ENCODE results near the gene ANKRD33B.
"Not testable (repeated sequence)": the region's sequence is repeated elsewhere in the genome, so short reads cannot be mapped to it uniquely, and the experiment has no call there.

ANKRD33B gene

GRCh38 chr5:10572451-10572850 is 8.6 kb downstream of the ANKRD33B start:
- Histone ChIP-seq H3K36me3 (replicated peaks) (no peaks in the 10 kb centered on the region), H3K27me3 (ENCODE audit: low read depth) (no peaks in the 10 kb centered on the region), H3K4me1 (no peaks in the 10 kb centered on the region), H3K9me3 (no peaks in the 10 kb centered on the region), H3K4me3 (no peak overlapping the region)
- in situ Hi-C loops (cut with MboI; ENCODE audit: low sequenced_read_pairs) = no loop called here
- no peak for DNase-seq (ENCODE audit: low spot score in 2 of 2)

DNA sequence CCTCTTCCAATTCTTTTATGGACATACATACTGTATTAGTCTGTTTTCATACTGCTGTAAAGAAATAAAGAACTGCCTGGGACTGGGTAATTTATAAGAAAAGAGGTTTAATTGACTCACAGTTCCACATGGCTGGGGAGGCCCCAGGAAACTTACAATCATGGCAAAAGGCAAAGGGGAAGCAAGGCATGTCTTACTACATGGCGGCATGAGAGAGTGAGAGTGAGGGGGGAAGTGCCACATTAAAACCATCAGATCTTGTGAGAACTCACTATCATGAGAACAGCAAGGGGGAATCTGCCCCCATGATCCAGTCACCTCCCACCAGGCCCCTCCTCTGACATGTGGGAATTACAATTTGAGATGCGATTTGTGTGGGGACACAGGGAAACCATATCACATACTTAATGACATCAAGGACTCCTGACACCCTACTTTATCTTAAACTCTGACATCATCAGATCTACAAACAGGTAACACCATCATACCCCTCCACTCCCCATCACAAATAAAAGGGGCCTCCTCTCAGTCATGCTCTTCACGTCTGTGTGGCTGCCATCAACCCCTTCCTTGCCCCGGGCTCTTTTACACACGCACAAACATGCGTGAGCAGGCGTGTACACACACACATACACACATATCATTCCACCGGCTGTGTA is 9.7 kb downstream of the ANKRD33B start:
- H3K4me1 ChIP-seq = no peaks in the 10 kb centered on the region
- H3K9me3 ChIP-seq = no peaks in the 10 kb centered on the region
- H3K27me3 ChIP-seq (ENCODE audit: low read depth) = no peaks in the 10 kb centered on the region
- no peak for DNase-seq (ENCODE audit: low spot score in 2 of 2)
- no peak overlapping the region for H3K4me3 ChIP-seq
- in situ Hi-C loops (cut with MboI; ENCODE audit: low sequenced_read_pairs) = no loop called here
- H3K36me3 ChIP-seq (replicated peaks) = no peaks in the 10 kb centered on the region

DNA sequence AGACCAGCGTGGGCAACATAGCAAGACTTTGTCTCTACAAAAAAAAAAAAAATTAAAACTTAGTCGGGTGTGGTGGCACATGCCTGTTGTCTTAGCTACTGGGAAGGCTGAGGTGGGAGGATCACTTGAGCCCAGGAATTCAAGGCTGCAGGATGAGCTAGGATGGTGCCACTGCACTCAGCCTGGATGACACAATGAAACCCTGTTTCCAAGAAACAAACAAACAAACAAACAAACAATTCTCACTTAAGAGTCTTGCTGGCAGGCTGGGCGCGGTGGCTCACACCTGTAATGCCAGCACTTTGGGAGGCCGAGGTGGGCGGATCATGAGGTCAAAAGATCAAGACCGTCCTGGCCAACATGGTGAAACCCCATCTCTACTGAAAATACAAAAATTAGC is 11.0 kb downstream of the ANKRD33B start:
- in situ Hi-C loops (cut with MboI; ENCODE audit: low sequenced_read_pairs); H3K36me3 ChIP-seq (replicated peaks); DNase-seq (ENCODE audit: low spot score in 2 of 2); H3K4me1 ChIP-seq; H3K9me3 ChIP-seq; H3K27me3 ChIP-seq (ENCODE audit: low read depth); H3K4me3 ChIP-seq: not testable (repeated sequence)

- no peak for DNase-seq (ENCODE audit: low spot score in 2 of 2)
- in situ Hi-C loops (cut with MboI; ENCODE audit: low sequenced_read_pairs) = no loop called here
- Histone ChIP-seq H3K9me3 (no peaks in the 10 kb centered on the region), H3K4me3 (no peak overlapping the region), H3K27me3 (ENCODE audit: low read depth) (no peaks in the 10 kb centered on the region), H3K36me3 (replicated peaks) (no peaks in the 10 kb centered on the region), H3K4me1 (no peaks in the 10 kb centered on the region)
Measured at GRCh38 chr5:10576121-10576789, 12.4 kb downstream of the ANKRD33B start.

- Histone ChIP-seq H3K36me3 (replicated peaks) (no peaks in the 10 kb centered on the region), H3K27me3 (ENCODE audit: low read depth) (no peaks in the 10 kb centered on the region), H3K9me3 (no peaks in the 10 kb centered on the region), H3K4me1 (no peaks in the 10 kb centered on the region), H3K4me3 (no peak overlapping the region)
- DNase-seq (ENCODE audit: low spot score in 2 of 2) = no peak
- in situ Hi-C loops (cut with MboI; ENCODE audit: low sequenced_read_pairs) = no loop called here
Measured at GRCh38 chr5:10576790-10577189, 12.9 kb downstream of the ANKRD33B start.

GRCh38 chr5:10577371-10578292 is 13.8 kb downstream of the ANKRD33B start:
- Histone ChIP-seq H3K27me3 (ENCODE audit: low read depth) (no peaks in the 10 kb centered on the region), H3K4me1 (no peaks in the 10 kb centered on the region), H3K4me3 (no peak overlapping the region), H3K9me3 (no peaks in the 10 kb centered on the region), H3K36me3 (replicated peaks) (no peaks in the 10 kb centered on the region)
- no peak for DNase-seq (ENCODE audit: low spot score in 2 of 2)
- in situ Hi-C loops (cut with MboI; ENCODE audit: low sequenced_read_pairs) = no loop called here

DNA sequence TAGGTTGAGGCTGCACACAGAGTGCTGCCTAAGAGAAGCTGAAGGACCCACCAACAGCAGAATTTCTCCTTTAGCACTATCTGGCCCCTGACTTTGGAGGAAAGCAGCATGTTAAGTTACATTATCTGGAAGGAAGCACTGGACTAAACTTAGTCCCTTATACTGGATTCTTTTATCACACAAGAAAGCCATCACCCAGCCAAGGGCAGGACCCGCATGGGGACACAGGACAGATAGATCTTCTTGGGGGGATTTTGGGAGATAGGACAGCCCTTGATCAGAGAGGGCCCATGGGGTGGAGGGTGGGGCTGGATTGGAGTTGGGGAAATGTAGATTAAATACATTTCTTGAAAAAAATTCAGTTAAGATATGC is 14.4 kb downstream of the ANKRD33B start:
- in situ Hi-C loops (cut with MboI; ENCODE audit: low sequenced_read_pairs) = no loop called here

GRCh38 chr5:10578869-10579268 is 15.0 kb downstream of the ANKRD33B start:
- H3K27me3 ChIP-seq (ENCODE audit: low read depth) = no peaks in the 10 kb centered on the region
- no peak for DNase-seq (ENCODE audit: low spot score in 2 of 2)
- no peaks in the 10 kb centered on the region for H3K9me3 ChIP-seq
- in situ Hi-C loops (cut with MboI; ENCODE audit: low sequenced_read_pairs) = no loop called here
- no peaks in the 10 kb centered on the region for H3K4me1 ChIP-seq
- no peaks in the 10 kb centered on the region for H3K36me3 ChIP-seq (replicated peaks)
- no peak overlapping the region for H3K4me3 ChIP-seq

More for the DNA sequence above, 14.4 kb downstream of the ANKRD33B start:
- Histone ChIP-seq H3K27me3 (ENCODE audit: low read depth) (no peaks in the 10 kb centered on the region), H3K36me3 (replicated peaks) (no peaks in the 10 kb centered on the region), H3K9me3 (no peaks in the 10 kb centered on the region), H3K4me3 (no peak overlapping the region), H3K4me1 (no peaks in the 10 kb centered on the region)
- DNase-seq (ENCODE audit: low spot score in 2 of 2) = no peak

DNA sequence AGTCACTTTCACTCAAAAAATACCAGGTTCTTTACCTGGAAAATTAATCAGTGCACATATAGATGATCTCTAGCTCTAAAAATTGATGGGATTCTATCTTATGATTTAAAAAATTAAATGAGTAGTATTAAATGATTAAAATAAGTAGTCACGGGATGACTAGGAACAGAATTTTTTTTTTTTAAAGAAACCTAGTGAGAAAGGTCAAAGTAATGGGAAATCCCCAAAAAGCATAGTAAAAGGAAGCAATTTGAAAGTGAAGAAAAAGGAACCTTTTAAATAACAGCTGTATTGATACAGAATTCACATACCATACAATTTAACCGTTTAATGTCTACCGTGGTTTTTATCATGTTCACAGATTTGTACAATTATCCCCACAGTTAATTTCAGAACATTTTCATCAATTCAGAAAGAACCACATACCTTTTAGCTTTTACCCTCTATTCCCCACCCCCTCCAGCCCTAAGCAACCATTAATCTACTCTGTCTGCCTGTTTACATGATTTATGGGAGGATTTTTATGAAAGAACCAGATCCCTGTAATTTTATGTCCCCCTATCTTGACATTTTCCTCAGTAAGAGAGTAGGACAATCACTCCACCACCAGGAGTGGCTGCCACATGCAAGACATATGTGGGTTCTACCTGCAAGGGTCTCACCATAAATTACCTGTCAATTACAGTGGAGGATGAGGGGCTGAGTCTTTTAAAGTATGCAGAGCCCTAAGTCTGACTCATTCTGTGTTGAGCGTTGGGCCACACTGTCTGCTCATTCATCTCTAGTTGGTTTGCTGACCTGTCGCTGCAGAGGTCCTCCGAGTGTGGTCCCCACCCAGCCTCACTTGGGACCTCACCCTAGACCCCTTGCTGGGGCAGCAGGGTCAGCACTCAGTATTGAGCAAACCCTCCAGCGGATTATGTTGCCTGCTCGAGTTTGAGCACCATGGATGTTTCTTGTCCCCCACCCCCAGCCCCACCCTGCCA is 16.0 kb downstream of the ANKRD33B start:
- H3K27me3 ChIP-seq (ENCODE audit: low read depth) = no peaks in the 10 kb centered on the region
- no peaks in the 10 kb centered on the region for H3K9me3 ChIP-seq
- H3K4me1 ChIP-seq = no peaks in the 10 kb centered on the region
- in situ Hi-C loops (cut with MboI; ENCODE audit: low sequenced_read_pairs) = no loop called here
- DNase-seq (ENCODE audit: low spot score in 2 of 2) = no peak
- no peak overlapping the region for H3K4me3 ChIP-seq
- H3K36me3 ChIP-seq (replicated peaks) = no peaks in the 10 kb centered on the region

- in situ Hi-C loops (cut with MboI; ENCODE audit: low sequenced_read_pairs) = no loop called here
- Histone ChIP-seq H3K36me3 (replicated peaks) (no peaks in the 10 kb centered on the region), H3K4me3 (no peak overlapping the region), H3K9me3 (no peaks in the 10 kb centered on the region), H3K27me3 (ENCODE audit: low read depth) (no peaks in the 10 kb centered on the region), H3K4me1 (no peaks in the 10 kb centered on the region)
- DNase-seq (ENCODE audit: low spot score in 2 of 2) = no peak
Measured at GRCh38 chr5:10580531-10581423, 16.9 kb downstream of the ANKRD33B start.

GRCh38 chr5:10581424-10581748 is 17.5 kb downstream of the ANKRD33B start:
- no peaks in the 10 kb centered on the region for H3K9me3 ChIP-seq
- no peaks in the 10 kb centered on the region for H3K36me3 ChIP-seq (replicated peaks)
- in situ Hi-C loops (cut with MboI; ENCODE audit: low sequenced_read_pairs) = no loop called here
- no peaks in the 10 kb centered on the region for H3K4me1 ChIP-seq
- H3K27me3 ChIP-seq (ENCODE audit: low read depth) = no peaks in the 10 kb centered on the region
- DNase-seq (ENCODE audit: low spot score in 2 of 2) = no peak
- no peak overlapping the region for H3K4me3 ChIP-seq

GRCh38 chr5:10581867-10582511 is 18.1 kb downstream of the ANKRD33B start:
- no peaks in the 10 kb centered on the region for H3K4me1 ChIP-seq
- no peaks in the 10 kb centered on the region for H3K36me3 ChIP-seq (replicated peaks)
- no peak for DNase-seq (ENCODE audit: low spot score in 2 of 2)
- no peaks in the 10 kb centered on the region for H3K27me3 ChIP-seq (ENCODE audit: low read depth)
- H3K9me3 ChIP-seq = no peaks in the 10 kb centered on the region
- in situ Hi-C loops (cut with MboI; ENCODE audit: low sequenced_read_pairs) = no loop called here
- H3K4me3 ChIP-seq = no peak overlapping the region

Measured in HAP-1 (cell line).